ENCODE measurements around the gene EBF3.

EBF3 gene

GRCh38 chr10:129868449-129869035, 95.5 kb downstream of the EBF3 start:
- DNase-seq, result no peak

GRCh38 chr10:129867631-129868179, 96.4 kb downstream of the EBF3 start:
- DNase-seq, result no peak

GRCh38 chr10:129866894-129867293, 97.2 kb downstream of the EBF3 start:
- no peak for DNase-seq

- DNase-seq, result no peak
These were observed 98.1 kb downstream of the EBF3 start for GRCh38 chr10:129865960-129866359.

GRCh38 chr10:129865413-129865812, 98.7 kb downstream of the EBF3 start:
- DNase-seq, result no peak

- DNase-seq, result no peak
These were observed 99.4 kb downstream of the EBF3 start for GRCh38 chr10:129864601-129865126.

- DNase-seq, result no peak
These were observed 100.0 kb downstream of the EBF3 start for GRCh38 chr10:129864082-129864481.

GRCh38 chr10:129863201-129863663, 100.8 kb downstream of the EBF3 start:
- DNase-seq, result no peak

GRCh38 chr10:129861776-129862531, 102.1 kb downstream of the EBF3 start:
- DNase-seq, result no peak

GRCh38 chr10:129860396-129860795, 103.7 kb downstream of the EBF3 start:
- no peak for DNase-seq

GRCh38 chr10:129859536-129859935, 104.5 kb downstream of the EBF3 start:
- no peak for DNase-seq

- DNase-seq, result no peak
These were observed 106.7 kb downstream of the EBF3 start for GRCh38 chr10:129857242-129857960.

- no peak for DNase-seq
These were observed 108.1 kb downstream of the EBF3 start for GRCh38 chr10:129855836-129856563.

GRCh38 chr10:129854796-129855705, 109.0 kb downstream of the EBF3 start:
- DNase-seq, result no peak

GRCh38 chr10:129854158-129854557, 109.9 kb downstream of the EBF3 start:
- no peak for DNase-seq

- no peak for DNase-seq
These were observed 110.5 kb downstream of the EBF3 start for GRCh38 chr10:129853562-129853903.

- DNase-seq, result no peak
These were observed 111.1 kb downstream of the EBF3 start for GRCh38 chr10:129852829-129853561.

- DNase-seq, result no peak
These were observed 112.0 kb downstream of the EBF3 start for GRCh38 chr10:129851941-129852640.

GRCh38 chr10:129850790-129851189, 113.3 kb downstream of the EBF3 start:
- DNase-seq, result no peak

- no peak for DNase-seq
These were observed 113.8 kb downstream of the EBF3 start for GRCh38 chr10:129850316-129850715.
